ENCODE data around the gene POP4.

Gene POP4

GRCh38 chr19:29610213-29610573, 4.1 kb downstream of the POP4 start:
- Histone ChIP-seq H3K36me3 (peaks cover 29% of the 10 kb centered on the region), H3K4me3 (ENCODE audit: low read depth, low read length) (no peak overlapping the region), H3K27me3 (ENCODE audit: insufficient read depth, low read depth, severe bottlenecking) (no peaks in the 10 kb centered on the region), H3K27ac (no peak overlapping the region), H3K9me3 (ENCODE audit: severe bottlenecking) (no peaks in the 10 kb centered on the region)
- no peak for TF ChIP-seq CTCF (IDR thresholded peaks at IDR 0.05; ENCODE audit: low read depth, low read length)
- DNase-seq, result no peak

- H3K27me3 ChIP-seq (ENCODE audit: insufficient read depth, low read depth, severe bottlenecking), result no peaks in the 10 kb centered on the region
- no peak overlapping the region for H3K4me3 ChIP-seq (ENCODE audit: low read depth, low read length)
- peaks cover 29% of the 10 kb centered on the region for H3K36me3 ChIP-seq
- H3K27ac ChIP-seq, result no peak overlapping the region
- peak; percentile 78 for DNase-seq
- no peaks in the 10 kb centered on the region for H3K9me3 ChIP-seq (ENCODE audit: severe bottlenecking)
- peak; percentile 91 for TF ChIP-seq CTCF (IDR thresholded peaks at IDR 0.05; ENCODE audit: low read depth, low read length)
These were observed 4.6 kb downstream of the POP4 start for GRCh38 chr19:29610574-29611271.

- no peak for TF ChIP-seq CTCF (IDR thresholded peaks at IDR 0.05; ENCODE audit: low read depth, low read length)
- Histone ChIP-seq H3K36me3 (peaks cover 29% of the 10 kb centered on the region), H3K27ac (no peak overlapping the region), H3K27me3 (ENCODE audit: insufficient read depth, low read depth, severe bottlenecking) (no peaks in the 10 kb centered on the region), H3K9me3 (ENCODE audit: severe bottlenecking) (no peaks in the 10 kb centered on the region), H3K4me3 (ENCODE audit: low read depth, low read length) (no peak overlapping the region)
- no peak for DNase-seq
These were observed 6.0 kb downstream of the POP4 start for GRCh38 chr19:29612121-29612520.

- TF ChIP-seq CTCF (IDR thresholded peaks at IDR 0.05; ENCODE audit: low read depth, low read length), result no peak
- DNase-seq, result no peak
- no peak overlapping the region for H3K4me3 ChIP-seq (ENCODE audit: low read depth, low read length)
- no peak overlapping the region for H3K27ac ChIP-seq
- H3K9me3 ChIP-seq (ENCODE audit: severe bottlenecking), result no peaks in the 10 kb centered on the region
- peaks cover 29% of the 10 kb centered on the region for H3K36me3 ChIP-seq
- H3K27me3 ChIP-seq (ENCODE audit: insufficient read depth, low read depth, severe bottlenecking), result no peaks in the 10 kb centered on the region
These were observed 6.9 kb downstream of the POP4 start for GRCh38 chr19:29612801-29613595.

GRCh38 chr19:29614046-29614445, 8.0 kb downstream of the POP4 start:
- Histone ChIP-seq H3K9me3 (ENCODE audit: severe bottlenecking) (no peaks in the 10 kb centered on the region), H3K27ac (no peak overlapping the region), H3K4me3 (ENCODE audit: low read depth, low read length) (no peak overlapping the region), H3K27me3 (ENCODE audit: insufficient read depth, low read depth, severe bottlenecking) (no peaks in the 10 kb centered on the region), H3K36me3 (peaks cover 29% of the 10 kb centered on the region)
- TF ChIP-seq CTCF (IDR thresholded peaks at IDR 0.05; ENCODE audit: low read depth, low read length), result no peak
- DNase-seq, result no peak

Measured in WERI-Rb-1 (cell line).